Tibial nerve (tissue), 4 donors: Measurements from ENCODE around the gene R3HDM4. TPM values are rescaled to one million over a fixed set of nuclear protein-coding genes. Genes with fewer than 3 reads are reported as not detected.
"Not testable (repeated sequence)": the region's sequence is repeated elsewhere in the genome, so short reads cannot be mapped to it uniquely, and the experiment has no call there.

Experiments
- DNase-seq, 2 donors: peaks; one replicate each; pipeline ENCODE4 v3.0.0-alpha.2; 2019; ENCODE audit warnings: low spot score in 2 of 2
- H3K27ac ChIP-seq, 4 donors: fragments of 200-600 bp; sonication (generic) in 3 of 4; one replicate each; pipeline ENCODE4 v1.5.1; 2017 to 2019; ENCODE audit warnings: mild to moderate bottlenecking in 1 of 4
- H3K27me3 ChIP-seq, 2 donors: fragments of 200-600 bp; sonication (generic) in 1 of 2; one replicate each; pipeline versions ENCODE4 v1.5.1 to v1.6.0; 2017 to 2019
- H3K36me3 ChIP-seq, 3 donors: fragments of 200-600 bp; sonication (generic); one replicate each; pipeline ENCODE4 v1.5.1; 2018 to 2019
- H3K4me1 ChIP-seq, 4 donors: fragments of 200-600 bp; sonication (generic) in 3 of 4; one replicate each; pipeline ENCODE4 v1.5.1; 2017 to 2019
- H3K4me3 ChIP-seq, 4 donors: fragments of 200-600 bp; sonication (generic) in 3 of 4; one replicate each; pipeline ENCODE4 v1.5.1; 2017 to 2019; ENCODE audit warnings: mild to moderate bottlenecking in 1 of 4, moderate library complexity in 1 of 4
- H3K9me3 ChIP-seq, 4 donors: fragments of 200-600 bp; sonication (generic) in 3 of 4; one replicate each; pipeline ENCODE4 v1.5.1; 2017 to 2019
- EP300 ChIP-seq, 2 donors: sonication (generic); formaldehyde crosslinking; IDR thresholded peaks; one replicate each; pipeline ENCODE4 v1.6.1; 2017; ENCODE audit warnings: antibody characterized with exemption in 2 of 2, mild to moderate bottlenecking in 1 of 2
- POLR2A ChIP-seq, 2 donors: fragments of 450-650 bp; IDR thresholded peaks; one replicate each; pipeline ENCODE4 v1.6.1; 2017; ENCODE audit warnings: antibody characterized with exemption in 2 of 2, mild to moderate bottlenecking in 2 of 2, moderate library complexity in 2 of 2
- WGBS, 2 donors: methylation state at CpG; one replicate each; pipeline ENCODE4 v1.1.5; 2018; 5-methylcytosine and 5-hydroxymethylcytosine counted together
- total RNA-seq, 4 donors: library from RNA; depleted of rRNA; stranded (reverse); fragments of >200 nt; gene quantifications; one replicate each; pipeline ENCODE4 v1.1.0, GENCODE V29; 2016
- TF ChIP-seq, protein P1 (sequence below), 5 experiments: fragments of 200-600 bp in 3 of 5; fragments of 450-650 bp in 2 of 5; sonication (generic) in 3 of 5; IDR thresholded peaks; one replicate each; pipeline ENCODE4 v1.5.1; 2016 to 2019; ENCODE audit warnings: antibody characterized with exemption in 5 of 5, mild to moderate bottlenecking in 3 of 5, moderate library complexity in 2 of 5

The R3HDM4 gene
- total RNA-seq, 4 donors from 2014 or later, result 30.2 to 47.7 (median 37.6) TPM

DNA sequence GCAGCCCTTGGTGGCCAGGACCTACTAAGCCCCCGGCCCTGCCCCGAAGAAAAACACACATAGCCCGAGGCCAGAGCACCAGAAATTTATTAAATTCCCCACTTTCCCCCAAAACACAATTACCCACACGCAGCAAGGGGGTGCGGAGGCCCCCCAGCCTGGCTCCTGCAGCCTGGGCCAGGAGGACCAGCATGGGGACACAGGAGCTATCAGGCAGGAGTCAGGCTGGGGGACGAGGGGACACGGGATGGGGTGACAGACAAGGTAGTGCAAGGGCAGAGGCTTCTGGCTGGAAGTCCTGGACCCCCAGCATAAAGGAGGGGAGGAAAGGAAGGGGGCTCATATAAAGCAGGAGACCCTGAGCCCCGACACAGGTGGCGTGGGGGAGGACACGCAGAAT is 16.6 kb downstream of the R3HDM4 start:
- Histone ChIP-seq H3K27me3 (no peaks in the 10 kb centered on the region), H3K4me3 (no peak overlapping the region), H3K9me3 (no peaks in the 10 kb centered on the region), H3K27ac (no peak overlapping the region), H3K36me3 (peaks cover 0 to 36% (median 0%) of the 10 kb centered on the region in 3 donors), H3K4me1 (peaks cover 0 to 11% (median 3%) of the 10 kb centered on the region in 4 donors)
- TF ChIP-seq POLR2A (IDR thresholded peaks at IDR 0.05) (no peak), EP300 (IDR thresholded peaks at IDR 0.05) (no peak)
- TF ChIP-seq, protein P1, sequence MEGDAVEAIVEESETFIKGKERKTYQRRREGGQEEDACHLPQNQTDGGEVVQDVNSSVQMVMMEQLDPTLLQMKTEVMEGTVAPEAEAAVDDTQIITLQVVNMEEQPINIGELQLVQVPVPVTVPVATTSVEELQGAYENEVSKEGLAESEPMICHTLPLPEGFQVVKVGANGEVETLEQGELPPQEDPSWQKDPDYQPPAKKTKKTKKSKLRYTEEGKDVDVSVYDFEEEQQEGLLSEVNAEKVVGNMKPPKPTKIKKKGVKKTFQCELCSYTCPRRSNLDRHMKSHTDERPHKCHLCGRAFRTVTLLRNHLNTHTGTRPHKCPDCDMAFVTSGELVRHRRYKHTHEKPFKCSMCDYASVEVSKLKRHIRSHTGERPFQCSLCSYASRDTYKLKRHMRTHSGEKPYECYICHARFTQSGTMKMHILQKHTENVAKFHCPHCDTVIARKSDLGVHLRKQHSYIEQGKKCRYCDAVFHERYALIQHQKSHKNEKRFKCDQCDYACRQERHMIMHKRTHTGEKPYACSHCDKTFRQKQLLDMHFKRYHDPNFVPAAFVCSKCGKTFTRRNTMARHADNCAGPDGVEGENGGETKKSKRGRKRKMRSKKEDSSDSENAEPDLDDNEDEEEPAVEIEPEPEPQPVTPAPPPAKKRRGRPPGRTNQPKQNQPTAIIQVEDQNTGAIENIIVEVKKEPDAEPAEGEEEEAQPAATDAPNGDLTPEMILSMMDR (IDR thresholded peaks at IDR 0.05), result no peak
- WGBS, 2 donors, result 88 to 95% methylated on average over 10 of the region's 10 CpGs
- DNase-seq, result no peak

DNA sequence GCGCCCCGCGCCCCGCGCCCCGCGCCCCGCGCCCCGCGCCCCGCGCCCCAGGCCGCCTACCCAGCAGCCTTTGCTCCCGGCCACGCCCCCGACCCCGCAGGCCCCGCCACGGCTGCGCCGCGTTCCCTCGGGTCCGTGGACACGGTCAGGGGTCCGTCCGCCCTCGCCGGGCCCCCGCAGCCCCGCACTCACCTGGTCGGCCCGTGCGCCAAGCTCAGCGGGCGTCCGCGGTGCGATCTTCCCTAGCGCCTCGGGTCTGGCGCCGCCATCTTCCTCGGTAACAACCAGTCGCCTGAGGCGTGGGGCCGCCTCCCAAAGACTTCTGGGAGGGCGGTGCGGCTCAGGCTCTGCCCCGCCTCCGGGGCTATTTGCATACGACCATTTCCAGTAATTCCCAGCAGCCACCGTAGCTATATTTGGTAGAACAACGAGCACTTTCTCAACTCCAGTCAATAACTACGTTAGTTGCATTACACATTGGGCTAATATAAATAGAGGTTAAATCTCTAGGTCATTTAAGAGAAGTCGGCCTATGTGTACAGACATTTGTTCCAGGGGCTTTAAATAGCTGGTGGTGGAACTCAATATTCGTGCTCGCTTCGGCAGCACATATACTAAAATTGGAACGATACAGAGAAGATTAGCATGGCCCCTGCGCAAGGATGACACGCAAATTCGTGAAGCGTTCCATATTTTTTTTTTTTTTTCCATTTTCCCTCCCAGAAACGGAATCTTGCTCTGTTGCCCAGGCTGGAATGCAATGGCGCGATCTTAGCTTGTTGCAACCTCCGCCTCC is 19.9 kb downstream of the R3HDM4 start, which contains the start of the genes MED16 and RNU6-9:
Gene MED16, minus strand, starts transcription at position 294 of the 796 bp plus-strand sequence. CDS start 2,056 bp downstream, outside the sequence.
Gene RNU6-9, plus strand, starts transcription at position 591 of the 796 bp plus-strand sequence.
- peaks cover 0 to 15% (median 3%) of the 10 kb centered on the region in 4 donors for H3K4me1 ChIP-seq
- H3K36me3 ChIP-seq, result peaks cover 0 to 42% (median 0%) of the 10 kb centered on the region in 3 donors
- no peaks in the 10 kb centered on the region for H3K9me3 ChIP-seq
- peak in 1 of 2 donors; percentile 72 for TF ChIP-seq POLR2A (IDR thresholded peaks at IDR 0.05)
- TF ChIP-seq EP300 (IDR thresholded peaks at IDR 0.05), result peak; percentile 81 to 89
- TF ChIP-seq, protein P1 (IDR thresholded peaks at IDR 0.05), result peak in 2 of 5 experiments; percentile 23 to 39
- H3K4me3 ChIP-seq, result peak within 1 kb of the TSS; percentile 65 to 92 (median 83)
- 1% methylated on average over 37 to 58 of the region's 69 CpGs for WGBS, 2 donors
- H3K27ac ChIP-seq, result peak within 1 kb of the TSS; percentile 88 to 96 (median 92)
- no peaks in the 10 kb centered on the region for H3K27me3 ChIP-seq
- DNase-seq, result peak; percentile 87 to 88

DNA sequence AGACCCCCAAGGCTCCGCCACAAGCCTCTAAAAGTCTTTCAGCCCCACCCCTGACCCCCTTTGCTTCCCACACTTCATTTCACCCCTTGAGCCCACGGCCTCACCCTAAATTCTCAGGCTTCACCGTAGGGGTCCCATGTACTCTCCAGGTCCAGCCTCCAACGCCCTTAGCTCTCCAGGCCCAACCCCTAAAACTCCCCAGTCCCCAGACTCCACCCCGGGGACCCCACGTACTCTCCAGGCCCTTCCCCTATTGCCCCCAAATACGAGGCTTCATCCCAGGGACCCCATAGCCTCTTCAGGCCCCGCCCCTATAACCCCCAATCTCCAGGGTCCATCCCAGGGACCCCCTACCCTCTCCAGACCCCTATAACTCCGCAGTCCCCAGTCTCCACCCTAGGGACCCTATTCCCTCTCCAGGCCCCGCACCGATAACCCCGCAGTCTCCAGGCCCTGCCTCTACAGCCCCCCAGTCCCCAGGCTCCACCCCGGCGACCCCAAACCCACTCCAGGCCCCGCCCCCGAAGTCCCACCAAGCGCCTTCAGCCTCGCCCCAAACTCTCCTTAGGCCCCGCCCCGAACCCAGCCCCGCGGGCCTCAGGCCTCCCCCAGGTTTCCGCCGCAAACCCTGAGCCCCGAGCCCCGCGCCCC is 20.7 kb downstream of the R3HDM4 start:
- H3K9me3 ChIP-seq, result no peaks in the 10 kb centered on the region
- peaks cover 0 to 15% (median 3%) of the 10 kb centered on the region in 4 donors for H3K4me1 ChIP-seq
- peak overlapping the region; percentile 65 to 92 (median 83) for H3K4me3 ChIP-seq
- H3K36me3 ChIP-seq, result peaks cover 0 to 43% (median 0%) of the 10 kb centered on the region in 3 donors
- H3K27ac ChIP-seq, result peak overlapping the region; percentile 88 to 96 (median 92)
- 5% methylated on average over 18 to 23 of the region's 27 CpGs for WGBS, 2 donors
- DNase-seq, result no peak
- TF ChIP-seq EP300 (IDR thresholded peaks at IDR 0.05) (no peak), POLR2A (IDR thresholded peaks at IDR 0.05) (no peak)
- TF ChIP-seq, protein P1 (IDR thresholded peaks at IDR 0.05), result no peak
- H3K27me3 ChIP-seq, result no peaks in the 10 kb centered on the region

DNA sequence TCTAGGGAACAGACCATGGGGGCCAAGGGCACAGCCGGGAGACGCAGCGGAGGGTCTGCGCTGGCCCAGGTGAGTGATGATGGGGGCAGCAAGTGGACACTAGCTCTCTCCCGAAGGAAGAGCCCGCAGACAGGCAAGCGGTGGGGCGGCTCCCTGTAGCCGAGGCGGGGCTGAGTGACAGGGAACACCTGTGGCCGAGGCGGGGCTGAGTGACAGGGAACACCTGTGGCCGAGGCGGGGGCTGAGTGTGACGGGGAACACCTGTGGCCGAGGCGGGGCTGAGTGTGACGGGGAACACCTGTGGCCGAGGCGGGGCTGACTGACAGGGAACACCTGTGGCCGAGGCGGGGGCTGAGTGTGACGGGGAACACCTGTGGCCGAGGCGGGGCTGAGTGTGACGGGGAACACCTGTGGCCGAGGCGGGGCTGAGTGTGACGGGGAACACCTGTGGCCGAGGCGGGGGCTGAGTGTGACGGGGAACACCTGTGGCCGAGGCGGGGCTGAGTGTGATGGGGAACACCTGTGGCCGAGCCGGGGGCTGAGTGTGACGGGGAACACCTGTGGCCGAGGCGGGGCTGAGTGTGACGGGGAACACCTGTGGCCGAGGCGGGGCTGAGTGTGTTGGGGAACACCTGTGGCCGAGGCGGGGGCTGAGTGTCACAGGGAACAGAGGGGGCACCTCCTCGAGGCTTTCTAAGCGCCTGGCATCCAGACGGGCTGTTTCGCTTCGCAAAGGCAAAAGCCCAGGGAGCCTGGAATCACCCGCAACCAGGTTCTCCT is 21.4 kb downstream of the R3HDM4 start:
- DNase-seq, H3K27me3 ChIP-seq, H3K9me3 ChIP-seq: not testable (repeated sequence)
- peaks cover 0 to 15% (median 3%) of the 10 kb centered on the region in 4 donors for H3K4me1 ChIP-seq
- H3K4me3 ChIP-seq, result peak overlapping the region in 3 of 4 donors; percentile 65 to 90 (median 76)
- H3K27ac ChIP-seq, result peak overlapping the region in 3 of 4 donors; percentile 88 to 96 (median 92)
- WGBS, 2 donors, result 82% methylated on average over 36 to 40 of the region's 50 CpGs
- peaks cover 0 to 47% (median 0%) of the 10 kb centered on the region in 3 donors for H3K36me3 ChIP-seq

DNA sequence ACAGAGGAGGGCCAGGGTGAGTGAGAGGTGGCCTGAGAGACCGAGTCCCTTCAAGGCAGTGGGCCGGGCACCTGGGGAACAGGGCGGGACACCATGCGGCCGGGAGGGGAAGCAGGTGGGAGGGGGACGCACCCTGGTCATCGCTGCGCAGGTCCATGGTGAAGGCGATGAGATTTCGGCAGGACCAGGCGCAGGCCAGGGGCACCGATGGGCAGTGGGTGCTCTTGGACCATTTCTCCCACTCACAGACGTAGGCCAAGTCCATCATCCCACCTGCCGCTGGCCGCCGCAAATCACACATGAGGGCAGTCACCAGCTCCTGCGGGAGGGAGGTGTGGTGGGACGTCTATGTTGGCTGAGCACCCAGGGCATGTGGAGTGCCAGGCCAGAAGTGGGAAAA is 22.2 kb downstream of the R3HDM4 start:
- TF ChIP-seq, protein P1 (IDR thresholded peaks at IDR 0.05), result no peak
- TF ChIP-seq POLR2A (IDR thresholded peaks at IDR 0.05) (no peak), EP300 (IDR thresholded peaks at IDR 0.05) (no peak)
- WGBS, 2 donors, result 85 to 87% methylated on average over 13 to 16 of the region's 18 CpGs
- no peak overlapping the region for H3K27ac ChIP-seq
- no peaks in the 10 kb centered on the region for H3K9me3 ChIP-seq
- H3K36me3 ChIP-seq, result peaks cover 0 to 54% (median 3%) of the 10 kb centered on the region in 3 donors
- DNase-seq, result no peak
- peaks cover 0 to 15% (median 3%) of the 10 kb centered on the region in 4 donors for H3K4me1 ChIP-seq
- no peak overlapping the region for H3K4me3 ChIP-seq
- H3K27me3 ChIP-seq, result no peaks in the 10 kb centered on the region
